Fibroblast of villous mesenchyme (primary cell): ENCODE measurements around the gene PLB1. TPM values are rescaled to one million over a fixed set of nuclear protein-coding genes. Genes with fewer than 3 reads are reported as not detected.

Experiments
- DNase-seq: peaks from one replicate; pipeline ENCODE4 v3.0.0-alpha.2; 2010; ENCODE audit warnings: low read depth
- H3K4me3 ChIP-seq: 2 replicates; pipeline ENCODE4 v1.5.1; 2011; ENCODE audit warnings: low read depth, mild to moderate bottlenecking, low read length
- total RNA-seq: library from RNA; depleted of rRNA; stranded (reverse); fragments of >200 nt; gene quantifications from 2 replicates; pipeline ENCODE4 v1.2.3, GENCODE V29; 2012
- TF ChIP-seq, protein P1 (sequence below): IDR thresholded peaks from 2 replicates; pipeline ENCODE4 v1.5.1; 2012; ENCODE audit warnings: low read depth, mild to moderate bottlenecking, low read length; ENCODE audit not compliant: insufficient read depth

PLB1 gene
- total RNA-seq, 1 donor: 3.0 TPM

DNA sequence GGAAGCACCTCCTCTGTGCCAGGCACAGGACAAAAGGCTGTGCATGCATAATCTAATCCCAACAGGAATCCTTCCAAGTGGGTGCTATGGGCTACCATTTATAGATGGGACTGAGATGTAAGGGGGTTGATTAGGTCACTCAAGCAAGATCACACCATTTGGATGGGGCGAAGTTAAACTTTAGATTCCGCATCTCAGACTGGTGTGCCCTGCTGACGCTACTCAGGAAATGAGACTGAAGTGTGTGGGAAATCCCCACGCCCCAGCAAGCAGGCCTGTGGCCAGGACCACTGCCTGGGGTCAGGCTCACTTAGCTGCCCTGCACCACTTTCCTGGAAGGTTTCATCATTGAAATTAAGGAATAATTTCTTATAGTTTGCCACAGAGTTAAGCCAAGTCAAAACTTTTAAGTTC lies 185.3 kb downstream of the PLB1 start:
- TF ChIP-seq, protein P1, sequence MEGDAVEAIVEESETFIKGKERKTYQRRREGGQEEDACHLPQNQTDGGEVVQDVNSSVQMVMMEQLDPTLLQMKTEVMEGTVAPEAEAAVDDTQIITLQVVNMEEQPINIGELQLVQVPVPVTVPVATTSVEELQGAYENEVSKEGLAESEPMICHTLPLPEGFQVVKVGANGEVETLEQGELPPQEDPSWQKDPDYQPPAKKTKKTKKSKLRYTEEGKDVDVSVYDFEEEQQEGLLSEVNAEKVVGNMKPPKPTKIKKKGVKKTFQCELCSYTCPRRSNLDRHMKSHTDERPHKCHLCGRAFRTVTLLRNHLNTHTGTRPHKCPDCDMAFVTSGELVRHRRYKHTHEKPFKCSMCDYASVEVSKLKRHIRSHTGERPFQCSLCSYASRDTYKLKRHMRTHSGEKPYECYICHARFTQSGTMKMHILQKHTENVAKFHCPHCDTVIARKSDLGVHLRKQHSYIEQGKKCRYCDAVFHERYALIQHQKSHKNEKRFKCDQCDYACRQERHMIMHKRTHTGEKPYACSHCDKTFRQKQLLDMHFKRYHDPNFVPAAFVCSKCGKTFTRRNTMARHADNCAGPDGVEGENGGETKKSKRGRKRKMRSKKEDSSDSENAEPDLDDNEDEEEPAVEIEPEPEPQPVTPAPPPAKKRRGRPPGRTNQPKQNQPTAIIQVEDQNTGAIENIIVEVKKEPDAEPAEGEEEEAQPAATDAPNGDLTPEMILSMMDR: no peak
- H3K4me3 ChIP-seq: no peak overlapping the region
- DNase-seq: no peak

DNA sequence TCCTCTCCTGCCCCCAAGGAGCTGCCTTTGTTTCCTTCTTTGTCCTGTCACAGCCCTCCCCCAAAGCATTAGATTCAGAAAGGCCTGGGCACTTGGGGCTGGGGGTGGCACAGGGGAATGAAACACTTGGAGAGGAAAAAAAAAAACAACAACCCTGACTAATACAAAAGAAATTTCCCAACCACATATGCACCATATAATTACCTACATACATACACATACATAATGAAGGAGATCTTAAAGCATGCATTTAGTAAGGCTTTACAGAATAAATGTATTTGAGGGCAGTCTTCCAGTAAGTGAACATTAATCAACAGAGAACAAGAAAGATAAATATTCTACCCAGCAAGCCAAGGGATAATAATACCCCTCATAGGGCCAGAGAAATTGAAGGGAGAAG lies 185.7 kb downstream of the PLB1 start:
- no peak overlapping the region for H3K4me3 ChIP-seq
- DNase-seq: no peak
- TF ChIP-seq, protein P1: no peak

DNA sequence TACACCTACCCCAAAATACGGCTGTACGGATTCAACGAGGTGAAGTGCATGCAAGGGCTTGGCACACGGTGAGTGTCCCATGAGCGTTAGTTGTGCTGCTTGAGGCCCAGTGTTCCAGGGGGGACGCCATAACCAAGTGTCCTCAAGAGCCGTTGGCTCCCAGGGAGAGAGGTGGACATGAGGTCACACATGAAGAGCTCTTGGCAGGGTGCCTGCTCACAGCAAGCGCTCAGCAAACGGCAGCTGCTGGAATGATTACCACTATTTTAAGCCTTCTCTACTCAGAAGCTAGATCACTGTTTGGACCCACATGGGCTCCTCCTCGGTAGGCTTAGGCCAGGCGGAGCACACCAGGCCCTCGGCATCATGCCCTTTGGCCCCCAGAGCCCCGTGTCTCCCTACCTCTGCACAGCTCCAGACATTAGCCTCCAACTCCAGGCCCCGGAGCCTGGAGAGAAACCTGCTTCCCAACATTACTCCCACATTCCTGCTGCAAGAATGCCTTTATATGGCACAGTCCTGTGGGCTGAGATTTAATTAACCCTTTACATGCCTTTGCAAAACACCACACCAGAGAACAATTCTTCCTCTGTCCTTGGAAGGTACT lies 187.3 kb downstream of the PLB1 start:
- peak; percentile 86 for DNase-seq
- H3K4me3 ChIP-seq: no peak overlapping the region
- TF ChIP-seq, protein P1: no peak

DNA sequence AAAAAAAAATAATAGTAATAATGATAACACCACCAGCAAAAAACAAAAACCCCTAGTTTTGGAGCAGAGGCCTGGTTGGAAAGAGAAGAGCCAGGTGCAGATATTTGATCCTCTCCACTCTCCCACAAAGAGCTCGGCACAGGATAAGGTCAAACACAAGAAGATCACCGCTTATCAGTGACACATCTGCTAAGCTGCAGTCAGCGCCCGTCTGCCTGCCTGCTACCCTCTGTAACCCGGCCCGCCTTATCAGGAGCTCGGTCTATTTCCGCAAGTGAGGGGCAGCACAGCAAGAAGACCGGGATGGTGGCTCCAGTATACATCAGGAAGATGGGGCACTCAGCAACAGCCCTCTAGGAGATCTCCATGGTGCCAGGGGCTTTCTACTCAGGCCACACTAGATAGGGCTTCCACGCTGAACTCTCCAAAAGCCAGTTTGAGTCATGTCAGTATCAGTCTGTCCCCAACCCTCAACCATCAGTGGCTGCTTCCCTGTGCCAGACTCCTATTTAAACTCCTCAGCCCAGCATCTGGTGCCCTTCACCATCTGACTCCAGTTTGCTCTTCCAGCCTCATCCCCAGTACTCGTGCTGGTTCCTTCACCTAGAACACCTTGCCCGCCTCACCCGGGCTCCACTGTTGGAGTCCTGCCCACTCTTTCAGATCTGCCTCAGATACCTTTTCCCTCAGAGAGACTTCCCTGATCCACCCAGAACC lies 188.4 kb downstream of the PLB1 start:
- no peak overlapping the region for H3K4me3 ChIP-seq
- no peak for DNase-seq
- TF ChIP-seq, protein P1: no peak

DNA sequence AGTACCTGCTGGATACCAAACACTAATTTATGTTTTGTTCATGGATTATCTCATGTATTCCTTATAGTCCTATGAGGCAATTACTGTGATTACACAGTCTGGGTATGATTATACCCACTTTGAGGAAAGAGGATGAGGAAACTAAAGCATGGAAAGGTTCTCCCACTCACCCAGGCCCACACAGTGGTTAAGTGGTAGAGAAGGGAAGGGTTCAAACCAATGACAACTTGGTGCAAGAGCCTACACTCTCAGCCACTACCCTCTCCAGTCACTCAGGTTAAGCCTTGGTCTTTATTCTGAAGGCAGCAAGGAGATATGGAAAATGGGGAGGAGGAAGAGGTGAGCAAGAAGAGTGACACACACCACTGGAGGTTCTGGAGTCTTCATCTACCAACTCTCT lies 191.3 kb downstream of the PLB1 start:
- no peak overlapping the region for H3K4me3 ChIP-seq
- TF ChIP-seq, protein P1: no peak
- no peak for DNase-seq

DNA sequence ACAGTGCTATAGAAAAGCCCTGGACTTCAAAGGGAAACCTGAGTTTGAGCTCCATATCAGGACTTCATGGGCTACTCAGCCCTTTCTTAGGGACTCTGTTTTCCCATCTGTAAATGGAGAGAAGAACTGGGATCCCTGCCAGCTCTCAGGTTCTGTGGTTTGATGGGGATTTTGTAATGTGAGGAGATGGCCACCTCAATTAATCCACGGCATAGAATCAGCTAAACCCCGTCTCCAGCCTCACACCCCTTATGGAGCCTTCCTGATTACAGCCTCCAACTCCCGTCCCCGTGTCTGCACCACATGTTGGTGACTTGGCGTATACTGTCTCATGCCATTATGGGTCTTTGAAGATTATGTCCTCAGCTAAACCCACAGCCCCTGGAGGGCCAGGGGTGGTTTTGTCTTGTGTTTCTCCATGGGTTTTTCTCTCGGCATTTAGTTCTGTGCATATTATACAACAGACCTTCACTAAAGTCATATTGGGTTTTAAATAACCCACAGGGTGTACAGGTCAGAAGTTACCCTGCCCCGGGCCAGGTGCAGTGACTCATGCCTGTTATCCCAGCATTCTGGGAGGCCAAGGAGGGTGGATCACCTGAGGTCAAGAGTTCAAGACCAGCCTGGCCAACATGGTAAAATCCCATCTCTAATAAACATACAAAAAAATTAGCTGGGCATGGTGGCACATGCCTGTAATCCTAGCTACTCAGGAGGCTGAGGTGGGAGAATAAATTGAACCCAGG lies 192.0 kb downstream of the PLB1 start:
- TF ChIP-seq, protein P1: no peak
- no peak overlapping the region for H3K4me3 ChIP-seq
- DNase-seq: no peak
